Articular chondrocyte of knee joint (primary cell): ENCODE measurements around the gene CDH9. TPM values are rescaled to one million over a fixed set of nuclear protein-coding genes. Genes with fewer than 3 reads are reported as not detected.

Experiments used
- total RNA-seq: library from RNA; depleted of rRNA; stranded (reverse); fragments of >200 nt; gene quantifications from 2 replicates; pipeline ENCODE4 v1.2.3, GENCODE V29; 2012

CDH9 gene, protein sequence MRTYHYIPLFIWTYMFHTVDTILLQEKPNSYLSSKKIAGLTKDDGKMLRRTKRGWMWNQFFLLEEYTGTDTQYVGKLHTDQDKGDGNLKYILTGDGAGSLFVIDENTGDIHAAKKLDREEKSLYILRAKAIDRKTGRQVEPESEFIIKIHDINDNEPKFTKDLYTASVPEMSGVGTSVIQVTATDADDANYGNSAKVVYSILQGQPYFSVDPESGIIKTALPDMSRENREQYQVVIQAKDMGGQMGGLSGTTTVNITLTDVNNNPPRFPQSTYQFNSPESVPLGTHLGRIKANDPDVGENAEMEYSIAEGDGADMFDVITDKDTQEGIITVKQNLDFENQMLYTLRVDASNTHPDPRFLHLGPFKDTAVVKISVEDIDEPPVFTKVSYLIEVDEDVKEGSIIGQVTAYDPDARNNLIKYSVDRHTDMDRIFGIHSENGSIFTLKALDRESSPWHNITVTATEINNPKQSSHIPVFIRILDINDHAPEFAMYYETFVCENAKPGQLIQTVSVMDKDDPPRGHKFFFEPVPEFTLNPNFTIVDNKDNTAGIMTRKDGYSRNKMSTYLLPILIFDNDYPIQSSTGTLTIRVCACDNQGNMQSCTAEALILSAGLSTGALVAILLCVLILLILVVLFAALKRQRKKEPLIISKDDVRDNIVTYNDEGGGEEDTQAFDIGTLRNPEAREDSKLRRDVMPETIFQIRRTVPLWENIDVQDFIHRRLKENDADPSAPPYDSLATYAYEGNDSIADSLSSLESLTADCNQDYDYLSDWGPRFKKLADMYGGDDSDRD
- not detected in 2 replicates for total RNA-seq

DNA sequence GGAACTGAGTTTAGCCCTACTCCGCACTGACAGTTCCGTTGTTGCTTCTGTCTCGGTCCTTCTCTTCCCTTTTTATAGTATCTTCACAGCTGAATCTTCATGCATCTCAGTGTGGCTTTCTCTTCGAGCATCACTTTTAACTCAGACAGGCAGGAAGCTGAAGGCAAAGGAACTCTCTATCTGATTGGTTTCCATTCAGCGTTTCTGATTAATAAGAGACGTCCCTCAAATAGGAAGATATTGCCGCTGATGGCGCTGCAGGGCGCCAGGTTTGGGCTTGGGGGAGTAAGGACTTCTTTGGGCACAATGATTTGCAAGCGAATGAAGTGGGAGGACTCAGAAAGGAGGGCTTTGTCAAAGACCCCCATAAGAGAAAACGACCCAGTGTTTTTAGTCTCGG lies at the start of gene CDH9:
Gene CDH9, minus strand, starts transcription at position 111 of the 400 bp plus-strand sequence. CDS start 50,253 bp downstream, outside the sequence.

